ENCODE data around the gene ALKBH2. TPM values are rescaled to one million over a fixed set of nuclear protein-coding genes. Genes with fewer than 3 reads are reported as not detected.
"Not testable (repeated sequence)": the region's sequence is repeated elsewhere in the genome, so short reads cannot be mapped to it uniquely, and the experiment has no call there.

Gene ALKBH2
- total RNA-seq, 8 experiments from 2014 or later = 21.6 to 51.8 (median 37.7) TPM

GRCh38 chr12:109056891-109057290 lies 36.4 kb downstream of the ALKBH2 start:
- Histone ChIP-seq H3K4me1 (replicated peaks in 1 of 2) (peaks cover 7 to 9% of the 10 kb centered on the region in 2 donors), H3K27ac (no peak overlapping the region), H3K4me3 (no peak overlapping the region)
- in situ Hi-C loops (cut with MboI; ENCODE audit: low pct_unique_long_range_greater_than_20kb in 2 of 9, low sequenced_read_pairs in 9 of 9, unreplicated experiment in 9 of 9) = no loop called here
- 67 to 100% (median 84%) methylated on average over 2 to 3 of the region's 3 CpGs; no CpG with 5 or more reads in 2 of the 10 experiments for WGBS, 10 experiments
- no peak for ATAC-seq (replicated peaks in 6 of 8)

- Histone ChIP-seq H3K27ac (no peak overlapping the region), H3K4me3 (no peak overlapping the region), H3K4me1 (replicated peaks in 1 of 2) (peaks cover 9% of the 10 kb centered on the region in 2 donors)
- in situ Hi-C loops (cut with MboI; ENCODE audit: low pct_unique_long_range_greater_than_20kb in 2 of 9, low sequenced_read_pairs in 9 of 9, unreplicated experiment in 9 of 9) = no loop called here
- no peak for ATAC-seq (replicated peaks in 6 of 8)
Observed at GRCh38 chr12:109054520-109054919, 38.8 kb downstream of the ALKBH2 start.

- in situ Hi-C loops (cut with MboI; ENCODE audit: low pct_unique_long_range_greater_than_20kb in 2 of 9, low sequenced_read_pairs in 9 of 9, unreplicated experiment in 9 of 9); H3K4me1 ChIP-seq (replicated peaks in 1 of 2); H3K27ac ChIP-seq; ATAC-seq (replicated peaks in 6 of 8): not testable (repeated sequence)
- 43 to 100% (median 90%) methylated on average over 1 to 4 of the region's 4 CpGs for WGBS, 10 experiments
- peak overlapping the region in 1 of 5 donors; percentile 90 for H3K4me3 ChIP-seq
Observed at GRCh38 chr12:109054124-109054513, 39.2 kb downstream of the ALKBH2 start.

- Histone ChIP-seq H3K27ac (no peak overlapping the region), H3K4me1 (replicated peaks in 1 of 2) (peaks cover 9% of the 10 kb centered on the region in 2 donors), H3K4me3 (peak overlapping the region; percentile 81 to 94 (median 90))
- in situ Hi-C loops (cut with MboI; ENCODE audit: low pct_unique_long_range_greater_than_20kb in 2 of 9, low sequenced_read_pairs in 9 of 9, unreplicated experiment in 9 of 9) = no loop called here
- WGBS, 10 experiments = 0 to 50% (median 21%) methylated on average over 1 to 3 of the region's 9 CpGs; no CpG with 5 or more reads in 5 of the 10 experiments
- ATAC-seq (replicated peaks in 6 of 8) = no peak
Observed at GRCh38 chr12:109053382-109054123, 39.7 kb downstream of the ALKBH2 start.

- H3K27ac ChIP-seq = peak within 1 kb of the TSS; percentile 59 to 79
- H3K4me1 ChIP-seq (replicated peaks in 1 of 2) = peaks cover 9% of the 10 kb centered on the region in 2 donors
- ATAC-seq (replicated peaks in 6 of 8) = peak; percentile 95 to 99 (median 97)
- WGBS, 10 experiments = 0 to 3% (median 0%) methylated on average over 2 to 22 of the region's 61 CpGs; no CpG with 5 or more reads in 3 of the 10 experiments
- in situ Hi-C loops (cut with MboI; ENCODE audit: low pct_unique_long_range_greater_than_20kb in 2 of 9, low sequenced_read_pairs in 9 of 9, unreplicated experiment in 9 of 9) = no loop called here
- H3K4me3 ChIP-seq = peak within 1 kb of the TSS; percentile 81 to 94 (median 90)
Observed at GRCh38 chr12:109052414-109053323, 40.6 kb downstream of the ALKBH2 start, which contains the start of gene USP30. USP30 (plus strand) TSS chr12:109052576; CDS start chr12:109052679, 103 bp downstream.

- in situ Hi-C loops (cut with MboI; ENCODE audit: low pct_unique_long_range_greater_than_20kb in 2 of 9, low sequenced_read_pairs in 9 of 9, unreplicated experiment in 9 of 9) = no loop called here
Observed at GRCh38 chr12:109052097-109052413, 41.2 kb downstream of the ALKBH2 start.

GRCh38 chr12:109049794-109050193 lies 43.5 kb downstream of the ALKBH2 start:
- in situ Hi-C loops (cut with MboI; ENCODE audit: low pct_unique_long_range_greater_than_20kb in 2 of 9, low sequenced_read_pairs in 9 of 9, unreplicated experiment in 9 of 9); H3K4me3 ChIP-seq; H3K27ac ChIP-seq; ATAC-seq (replicated peaks in 6 of 8); H3K4me1 ChIP-seq (replicated peaks in 1 of 2): not testable (repeated sequence)
- 17 to 88% (median 62%) methylated on average over 1 to 8 of the region's 8 CpGs for WGBS, 10 experiments

More at GRCh38 chr12:109052097-109052413, 41.2 kb downstream of the ALKBH2 start:
- H3K27ac ChIP-seq = no peak overlapping the region
- H3K4me3 ChIP-seq = peak overlapping the region; percentile 81 to 94 (median 90)
- H3K4me1 ChIP-seq (replicated peaks in 1 of 2) = peaks cover 9% of the 10 kb centered on the region in 2 donors
- WGBS, 10 experiments = 0 to 80% (median 16%) methylated on average over 1 to 6 of the region's 6 CpGs
- ATAC-seq (replicated peaks in 6 of 8) = no peak

GRCh38 chr12:109048706-109049105 lies 44.6 kb downstream of the ALKBH2 start:
- ATAC-seq (replicated peaks in 6 of 8); H3K27ac ChIP-seq; H3K4me3 ChIP-seq; H3K4me1 ChIP-seq (replicated peaks in 1 of 2); in situ Hi-C loops (cut with MboI; ENCODE audit: low pct_unique_long_range_greater_than_20kb in 2 of 9, low sequenced_read_pairs in 9 of 9, unreplicated experiment in 9 of 9): not testable (repeated sequence)
- 34 to 100% (median 81%) methylated on average over 1 to 3 of the region's 3 CpGs; no CpG with 5 or more reads in 2 of the 10 experiments for WGBS, 10 experiments

- no peak overlapping the region for H3K27ac ChIP-seq
- WGBS, 10 experiments = 40 to 100% (median 77%) methylated on average over 1 to 7 of the region's 8 CpGs; no CpG with 5 or more reads in 2 of the 10 experiments
- no peak for ATAC-seq (replicated peaks in 6 of 8)
- in situ Hi-C loops (cut with MboI; ENCODE audit: low pct_unique_long_range_greater_than_20kb in 2 of 9, low sequenced_read_pairs in 9 of 9, unreplicated experiment in 9 of 9) = no loop called here
- peaks cover 0 to 5% of the 10 kb centered on the region in 2 donors for H3K4me1 ChIP-seq (replicated peaks in 1 of 2)
- H3K4me3 ChIP-seq = no peak overlapping the region
Observed at GRCh38 chr12:109047081-109047805, 46.0 kb downstream of the ALKBH2 start.

- no peak for ATAC-seq (replicated peaks in 6 of 8)
- in situ Hi-C loops (cut with MboI; ENCODE audit: low pct_unique_long_range_greater_than_20kb in 2 of 9, low sequenced_read_pairs in 9 of 9, unreplicated experiment in 9 of 9) = no loop called here
- Histone ChIP-seq H3K4me1 (replicated peaks in 1 of 2) (no peaks in the 10 kb centered on the region), H3K27ac (no peak overlapping the region), H3K4me3 (no peak overlapping the region)
- WGBS, 10 experiments = 33 to 91% (median 76%) methylated on average over 3 to 5 of the region's 5 CpGs; no CpG with 5 or more reads in 3 of the 10 experiments
Observed at GRCh38 chr12:109044241-109044640, 49.0 kb downstream of the ALKBH2 start.

Data from motor neuron (in vitro differentiated cells).